NCI-H146 treated with DMSO at 0.1 percent for 48 hours (cell line): ENCODE data around the gene SCGB1D1.
"Not testable (repeated sequence)": the region's sequence is repeated elsewhere in the genome, so short reads cannot be mapped to it uniquely, and the experiment has no call there.

Source experiments
- DNase-seq: peaks from one replicate; lab custom pipeline; 2025; ENCODE audit not compliant: unreplicated experiment; lab: John Stamatoyannopoulos, UW

The SCGB1D1 gene

GRCh38 chr11:62157603-62158002 lies 32.4 kb upstream of the SCGB1D1 start:
- DNase-seq = no peak

GRCh38 chr11:62166371-62166770 lies 23.6 kb upstream of the SCGB1D1 start:
- no peak for DNase-seq

- no peak for DNase-seq
These were observed 20.6 kb upstream of the SCGB1D1 start for GRCh38 chr11:62169448-62169847.

- no peak for DNase-seq
These were observed 20.1 kb upstream of the SCGB1D1 start for GRCh38 chr11:62169935-62170334.

GRCh38 chr11:62171261-62171723 lies 18.7 kb upstream of the SCGB1D1 start:
- DNase-seq = peak; percentile 64

- no peak for DNase-seq
These were observed 17.7 kb upstream of the SCGB1D1 start for GRCh38 chr11:62172294-62172693.

- DNase-seq = no peak
These were observed 13.2 kb upstream of the SCGB1D1 start for GRCh38 chr11:62176766-62177165.

- DNase-seq = no peak
These were observed 10.0 kb upstream of the SCGB1D1 start for GRCh38 chr11:62179995-62180394.

- DNase-seq = no peak
These were observed 8.9 kb upstream of the SCGB1D1 start for GRCh38 chr11:62181097-62181496.

- no peak for DNase-seq
These were observed 7.7 kb upstream of the SCGB1D1 start for GRCh38 chr11:62182147-62182891.

GRCh38 chr11:62186195-62186594 lies 3.8 kb upstream of the SCGB1D1 start:
- no peak for DNase-seq

- DNase-seq = no peak
These were observed 3.9 kb downstream of the SCGB1D1 start for GRCh38 chr11:62193952-62194351.

GRCh38 chr11:62195010-62195409 lies 5.0 kb downstream of the SCGB1D1 start:
- DNase-seq = not testable (repeated sequence)

- DNase-seq = no peak
These were observed 5.9 kb downstream of the SCGB1D1 start for GRCh38 chr11:62195945-62196344.

- not testable (repeated sequence) for DNase-seq
These were observed 7.4 kb downstream of the SCGB1D1 start for GRCh38 chr11:62197400-62197799.

- peak; percentile 13 for DNase-seq
These were observed 11.4 kb downstream of the SCGB1D1 start for GRCh38 chr11:62201376-62201775.

- DNase-seq = no peak
These were observed 12.9 kb downstream of the SCGB1D1 start for GRCh38 chr11:62202910-62203309.

GRCh38 chr11:62204430-62204829 lies 14.4 kb downstream of the SCGB1D1 start:
- no peak for DNase-seq

- DNase-seq = no peak
These were observed 15.4 kb downstream of the SCGB1D1 start for GRCh38 chr11:62205441-62205840.

GRCh38 chr11:62206276-62207066 lies 16.5 kb downstream of the SCGB1D1 start:
- not testable (repeated sequence) for DNase-seq

- no peak for DNase-seq
These were observed 18.7 kb downstream of the SCGB1D1 start for GRCh38 chr11:62208785-62209144.

- peak; percentile 9 for DNase-seq
These were observed 27.3 kb downstream of the SCGB1D1 start for GRCh38 chr11:62217191-62217748.
